ENCODE results near the gene OR2M4.
"Not testable (repeated sequence)": the region's sequence is repeated elsewhere in the genome, so short reads cannot be mapped to it uniquely, and the experiment has no call there.

OR2M4 gene

DNA sequence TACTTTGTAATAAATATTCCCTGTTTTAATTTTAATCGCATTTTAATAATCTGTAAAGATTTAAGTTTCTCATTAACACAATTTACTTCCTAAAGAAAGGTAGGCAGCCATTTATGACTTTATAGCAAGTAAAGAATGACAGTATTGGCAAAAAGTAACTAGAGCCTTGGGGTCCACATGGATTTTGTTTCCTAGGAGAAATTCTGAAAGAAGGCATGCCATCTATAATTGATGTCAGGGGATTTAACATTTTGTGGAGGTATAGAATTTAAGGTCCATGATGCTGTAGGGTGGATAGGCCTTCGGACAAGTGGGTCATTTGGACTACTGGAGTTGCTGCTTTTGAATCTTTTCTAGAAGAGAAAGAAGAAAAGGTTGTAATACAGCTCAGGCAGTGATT, at the start of gene OR2M4:
TSS of gene OR2M4 (plus strand) at position 301 of the 400 bp plus-strand sequence. CDS start 7,512 bp downstream, outside the sequence.
- in situ Hi-C loops (cut with MboI; ENCODE audit: low sequenced_read_pairs) = no loop called here

GRCh38 chr1:248183996-248184395, 47.2 kb upstream of the OR2M4 start:
- in situ Hi-C loops (cut with MboI; ENCODE audit: low sequenced_read_pairs) = no loop called here

GRCh38 chr1:248187363-248187762, 43.9 kb upstream of the OR2M4 start:
- in situ Hi-C loops (cut with MboI; ENCODE audit: low sequenced_read_pairs) = no loop called here

DNA sequence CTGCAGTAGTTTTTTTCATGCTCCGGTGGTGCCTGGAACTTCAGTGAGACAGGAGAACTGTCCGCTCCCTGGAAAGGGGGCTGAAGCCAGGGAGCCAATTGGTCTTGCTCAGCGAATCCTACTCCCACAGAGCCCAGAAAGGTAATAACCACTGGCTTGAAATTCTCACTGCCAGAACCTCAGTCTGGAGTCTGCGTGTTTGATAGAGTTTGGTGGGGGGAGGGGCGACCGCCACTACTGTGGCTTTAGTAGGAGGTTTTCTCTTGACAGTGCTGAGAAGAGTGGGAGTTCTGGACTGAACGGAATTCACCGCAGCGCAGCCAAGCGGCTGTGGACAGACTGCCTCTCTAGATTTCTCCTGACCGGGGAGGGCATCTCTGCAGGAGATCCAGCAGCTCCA, 42.2 kb upstream of the OR2M4 start:
- in situ Hi-C loops (cut with MboI; ENCODE audit: low sequenced_read_pairs) = no loop called here

DNA sequence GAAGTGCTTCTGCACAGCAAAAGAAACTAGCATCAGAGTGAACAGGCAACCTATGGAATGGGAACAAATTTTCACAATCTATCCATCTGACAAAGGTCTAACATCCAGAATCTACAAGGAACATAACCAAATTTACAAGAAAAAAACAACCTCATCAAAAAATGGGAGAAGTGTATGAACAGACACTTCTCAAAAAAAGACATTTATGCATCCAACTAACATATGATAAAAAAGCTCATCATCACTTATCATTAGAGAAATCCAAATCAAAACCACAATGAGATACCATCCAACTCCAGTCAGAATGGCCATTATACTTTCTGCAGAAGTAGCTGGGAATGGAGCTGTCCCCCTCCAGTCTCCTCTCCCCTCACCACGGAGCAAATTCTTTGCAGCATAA, 37.1 kb upstream of the OR2M4 start:
- in situ Hi-C loops (cut with MboI; ENCODE audit: low sequenced_read_pairs) = no loop called here

GRCh38 chr1:248196965-248197364, 34.3 kb upstream of the OR2M4 start, which contains the start of gene OR2M3:
Gene OR2M3, plus strand, starts transcription at chr1:248197265. Its CDS starts 5,803 bp downstream, at chr1:248203068.
- in situ Hi-C loops (cut with MboI; ENCODE audit: low sequenced_read_pairs) = no loop called here

DNA sequence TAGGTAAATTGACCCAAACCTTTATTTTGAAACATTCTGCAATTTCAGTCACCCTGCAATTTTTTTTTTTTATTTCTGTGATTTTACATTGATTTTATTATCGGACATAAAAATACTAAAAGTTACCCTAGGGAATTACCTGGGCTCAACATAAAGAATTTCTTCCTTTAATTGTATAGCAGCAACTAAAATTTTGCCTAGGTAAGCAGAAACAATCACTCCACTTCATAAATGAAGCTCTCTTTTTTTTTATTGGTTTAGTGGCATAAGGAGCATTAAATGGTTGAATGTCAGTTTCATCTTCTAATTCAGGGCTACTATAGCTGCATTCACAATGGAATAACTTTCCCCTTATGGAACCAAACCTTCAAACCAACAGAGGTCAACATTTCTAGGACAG, 15.3 kb upstream of the OR2M4 start:
- in situ Hi-C loops (cut with MboI; ENCODE audit: low sequenced_read_pairs) = no loop called here

GRCh38 chr1:248225537-248225936, 5.7 kb upstream of the OR2M4 start:
- in situ Hi-C loops (cut with MboI; ENCODE audit: low sequenced_read_pairs) = no loop called here

GRCh38 chr1:248229360-248229908, 1.8 kb upstream of the OR2M4 start:
- in situ Hi-C loops (cut with MboI; ENCODE audit: low sequenced_read_pairs) = no loop called here

GRCh38 chr1:248239478-248239877, 8.3 kb downstream of the OR2M4 start:
- in situ Hi-C loops (cut with MboI; ENCODE audit: low sequenced_read_pairs) = no loop called here

- in situ Hi-C loops (cut with MboI; ENCODE audit: low sequenced_read_pairs) = no loop called here
Observed at GRCh38 chr1:248243204-248243603, 12.0 kb downstream of the OR2M4 start.

DNA sequence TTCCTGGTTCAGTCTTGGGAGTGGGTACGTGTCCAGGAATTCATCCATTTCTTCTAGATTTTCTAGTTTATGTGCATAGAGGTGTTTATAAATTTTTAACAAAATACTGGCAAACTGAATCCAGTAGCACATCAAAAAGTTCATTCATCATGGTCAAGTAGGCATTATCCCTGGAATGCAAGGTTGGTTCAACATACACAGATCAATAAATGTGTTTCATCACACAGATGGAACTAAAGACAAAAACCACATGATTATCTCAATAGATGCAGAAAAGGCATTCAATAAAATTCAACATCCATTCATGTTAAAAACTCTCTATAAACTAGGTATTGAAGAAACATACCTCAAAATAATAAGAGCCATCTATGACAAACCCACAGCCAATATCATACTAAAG, 28.1 kb downstream of the OR2M4 start:
- in situ Hi-C loops (cut with MboI; ENCODE audit: low sequenced_read_pairs) = not testable (repeated sequence)

DNA sequence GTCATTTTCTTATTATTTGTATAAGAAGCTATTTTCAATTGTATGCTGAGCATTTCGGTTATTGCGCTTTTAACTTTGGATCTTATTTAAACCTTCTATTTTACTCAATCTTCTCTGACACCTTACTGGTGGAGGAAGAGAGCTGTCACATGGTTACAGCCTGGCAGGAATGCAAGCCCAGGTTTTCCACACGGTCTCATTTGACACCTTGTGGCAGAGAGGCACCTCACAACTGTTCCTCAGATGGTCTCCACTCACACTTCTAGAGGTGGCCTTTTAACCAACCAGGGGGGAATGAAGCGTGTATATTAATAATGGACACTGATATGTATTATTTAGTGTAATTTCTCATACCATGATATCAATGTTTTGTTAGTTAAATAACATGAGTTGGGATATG, 37.0 kb downstream of the OR2M4 start:
- in situ Hi-C loops (cut with MboI; ENCODE audit: low sequenced_read_pairs) = no loop called here

- in situ Hi-C loops (cut with MboI; ENCODE audit: low sequenced_read_pairs) = not testable (repeated sequence)
Observed at GRCh38 chr1:248273225-248273624, 42.0 kb downstream of the OR2M4 start.

DNA sequence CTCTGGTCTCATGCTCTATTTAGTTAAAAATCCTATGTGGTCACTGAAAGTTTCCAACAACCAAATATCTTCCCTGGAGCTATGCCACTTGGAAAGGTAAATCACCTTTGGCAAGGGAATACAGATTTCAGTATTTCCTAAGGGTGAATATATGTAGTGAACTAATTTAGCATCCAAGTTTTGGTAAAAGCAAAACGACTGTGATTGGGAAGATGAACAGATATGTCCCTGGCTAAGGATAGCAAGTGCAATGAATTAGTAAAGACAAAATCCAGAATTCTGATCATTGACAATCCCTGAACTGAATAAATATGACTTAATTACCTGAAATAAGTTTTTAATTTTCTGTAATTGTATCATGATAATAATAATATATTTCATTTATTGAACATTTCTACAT, 46.7 kb downstream of the OR2M4 start, which contains the start of gene OR2T33:
TSS of gene OR2T33 (minus strand) at position 101 of the 400 bp plus-strand sequence. CDS start 4,162 bp downstream, outside the sequence.
- in situ Hi-C loops (cut with MboI; ENCODE audit: low sequenced_read_pairs) = no loop called here

GRCh38 chr1:248288391-248288790, 57.2 kb downstream of the OR2M4 start:
- in situ Hi-C loops (cut with MboI; ENCODE audit: low sequenced_read_pairs) = no loop called here

Measured in HL-60/S4 (cell line).